Vagina (tissue), 2 donors: Measurements from ENCODE around the gene SMAGP. TPM values are rescaled to one million over a fixed set of nuclear protein-coding genes. Genes with fewer than 3 reads are reported as not detected.
"Not testable (repeated sequence)": the region's sequence is repeated elsewhere in the genome, so short reads cannot be mapped to it uniquely, and the experiment has no call there.

Source experiments
- DNase-seq, 2 donors: peaks; one replicate each; pipeline ENCODE4 v3.0.0-alpha.2; 2017; ENCODE audit errors: extremely low spot score in 2 of 2
- H3K27ac ChIP-seq: fragments of 200-600 bp; sonication (generic); one replicate; pipeline ENCODE4 v1.5.1; 2019
- H3K27me3 ChIP-seq: fragments of 200-600 bp; sonication (generic); one replicate; pipeline ENCODE4 v1.5.1; 2019
- H3K36me3 ChIP-seq, 2 donors: fragments of 200-600 bp; sonication (generic); one replicate each; pipeline ENCODE4 v1.5.1; 2017 to 2019
- H3K4me1 ChIP-seq: fragments of 200-600 bp; sonication (generic); one replicate; pipeline ENCODE4 v1.5.1; 2019
- H3K4me3 ChIP-seq, 2 donors: fragments of 200-600 bp; sonication (generic); 1 replicate in 1 of 2; 2 replicates in 1 of 2; pipeline ENCODE4 v1.5.1; 2016 to 2019
- H3K9me3 ChIP-seq: fragments of 200-600 bp; sonication (generic); one replicate; pipeline ENCODE4 v1.5.1; 2019
- POLR2A ChIP-seq, 2 donors: fragments of 450-650 bp; IDR thresholded peaks; one replicate each; pipeline ENCODE4 v1.6.1; 2017; ENCODE audit warnings: antibody characterized with exemption in 2 of 2, mild to moderate bottlenecking in 2 of 2, moderate library complexity in 2 of 2
- POLR2AphosphoS5 ChIP-seq, 2 donors: sonication (generic); formaldehyde crosslinking; IDR thresholded peaks; one replicate each; pipeline ENCODE4 v1.9.0; 2017; ENCODE audit warnings: antibody characterized with exemption in 2 of 2, mild to moderate bottlenecking in 2 of 2, low read depth in 1 of 2; ENCODE audit not compliant: insufficient read depth in 1 of 2
- intact Hi-C: fragments of 100-400 bp; cut with DNase I; formaldehyde crosslinking; loops from one replicate; pipeline ENCODE4 v1.15.1; 2023
- total RNA-seq: library from RNA; depleted of rRNA; stranded (reverse); fragments of >200 nt; gene quantifications from one replicate; pipeline ENCODE4 v1.2.3, GENCODE V29; 2016
- TF ChIP-seq, protein P1 (sequence below), 3 experiments: fragments of 450-650 bp in 2 of 3; fragments of 200-600 bp in 1 of 3; sonication (generic) in 1 of 3; IDR thresholded peaks; one replicate each; pipeline ENCODE4 v1.5.1; 2017 to 2019; ENCODE audit warnings: antibody characterized with exemption in 3 of 3, mild to moderate bottlenecking in 2 of 3, moderate library complexity in 2 of 3

The SMAGP gene
- 30.0 TPM for total RNA-seq

DNA sequence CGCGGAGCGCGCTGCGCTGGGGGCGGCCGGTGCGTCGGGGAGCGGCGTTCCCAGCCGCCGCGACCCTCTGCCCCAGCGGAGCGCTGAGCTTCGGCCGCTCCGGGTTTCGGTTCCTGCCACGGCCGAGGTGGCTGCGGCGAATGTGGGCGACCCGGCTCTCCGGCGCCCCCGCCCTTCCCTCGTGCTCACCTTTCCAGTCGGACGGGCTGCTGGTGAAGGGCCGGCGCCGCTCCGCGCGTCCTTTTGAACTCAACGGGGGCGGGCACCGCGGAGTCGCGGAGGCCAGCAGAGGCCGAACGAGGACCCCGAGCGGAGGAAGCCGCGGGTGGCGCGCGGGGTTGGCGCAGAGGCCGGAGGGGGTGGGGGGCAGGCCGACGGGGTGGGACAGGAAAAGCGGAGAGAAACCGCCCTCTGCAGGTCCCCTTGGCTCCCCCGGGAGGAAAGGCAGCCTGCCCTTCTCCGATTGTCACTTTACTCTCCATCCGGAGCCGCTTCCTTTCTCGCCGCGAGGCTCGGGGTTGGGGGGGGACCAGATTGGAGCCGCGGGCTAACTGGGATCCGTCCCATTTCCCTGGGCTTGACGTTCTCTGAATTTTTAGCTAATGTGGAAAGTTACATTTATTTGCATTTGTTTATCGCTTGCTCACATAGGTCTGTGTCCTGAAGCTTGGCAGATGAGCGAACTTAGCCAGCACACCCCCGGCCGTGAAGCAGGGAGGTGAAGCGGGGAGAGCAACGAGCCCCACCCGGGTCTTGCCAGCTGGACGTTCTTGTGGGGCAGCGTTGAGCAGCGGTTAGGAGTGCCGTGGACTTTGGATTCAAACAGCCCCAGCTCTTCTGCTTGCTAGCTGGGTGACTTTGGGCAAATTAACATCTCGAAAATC, at the start of gene SMAGP:
TSS of gene SMAGP (minus strand) at position 349 of the 884 bp plus-strand sequence. CDS start 1,137 bp downstream, outside the sequence.
- Histone ChIP-seq H3K4me1 (peaks cover 14% of the 10 kb centered on the region), H3K36me3 (no peaks in the 10 kb centered on the region), H3K27ac (peak within 1 kb of the TSS; percentile 65), H3K4me3 (peak within 1 kb of the TSS; percentile 68 to 97), H3K9me3 (no peaks in the 10 kb centered on the region), H3K27me3 (no peaks in the 10 kb centered on the region)
- TF ChIP-seq POLR2AphosphoS5 (IDR thresholded peaks at IDR 0.05; ENCODE audit: insufficient read depth in 1 of 2, low read depth in 1 of 2): peak in 1 of 2 donors; percentile 43
- TF ChIP-seq POLR2A (IDR thresholded peaks at IDR 0.05): no peak
- TF ChIP-seq, protein P1, sequence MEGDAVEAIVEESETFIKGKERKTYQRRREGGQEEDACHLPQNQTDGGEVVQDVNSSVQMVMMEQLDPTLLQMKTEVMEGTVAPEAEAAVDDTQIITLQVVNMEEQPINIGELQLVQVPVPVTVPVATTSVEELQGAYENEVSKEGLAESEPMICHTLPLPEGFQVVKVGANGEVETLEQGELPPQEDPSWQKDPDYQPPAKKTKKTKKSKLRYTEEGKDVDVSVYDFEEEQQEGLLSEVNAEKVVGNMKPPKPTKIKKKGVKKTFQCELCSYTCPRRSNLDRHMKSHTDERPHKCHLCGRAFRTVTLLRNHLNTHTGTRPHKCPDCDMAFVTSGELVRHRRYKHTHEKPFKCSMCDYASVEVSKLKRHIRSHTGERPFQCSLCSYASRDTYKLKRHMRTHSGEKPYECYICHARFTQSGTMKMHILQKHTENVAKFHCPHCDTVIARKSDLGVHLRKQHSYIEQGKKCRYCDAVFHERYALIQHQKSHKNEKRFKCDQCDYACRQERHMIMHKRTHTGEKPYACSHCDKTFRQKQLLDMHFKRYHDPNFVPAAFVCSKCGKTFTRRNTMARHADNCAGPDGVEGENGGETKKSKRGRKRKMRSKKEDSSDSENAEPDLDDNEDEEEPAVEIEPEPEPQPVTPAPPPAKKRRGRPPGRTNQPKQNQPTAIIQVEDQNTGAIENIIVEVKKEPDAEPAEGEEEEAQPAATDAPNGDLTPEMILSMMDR (IDR thresholded peaks at IDR 0.05): no peak
- intact Hi-C loops: loop anchor here (10.0 kb wide), 1 partner anchor 74 kb away; the partner anchor contains the start of gene CELA1
- DNase-seq: no peak

DNA sequence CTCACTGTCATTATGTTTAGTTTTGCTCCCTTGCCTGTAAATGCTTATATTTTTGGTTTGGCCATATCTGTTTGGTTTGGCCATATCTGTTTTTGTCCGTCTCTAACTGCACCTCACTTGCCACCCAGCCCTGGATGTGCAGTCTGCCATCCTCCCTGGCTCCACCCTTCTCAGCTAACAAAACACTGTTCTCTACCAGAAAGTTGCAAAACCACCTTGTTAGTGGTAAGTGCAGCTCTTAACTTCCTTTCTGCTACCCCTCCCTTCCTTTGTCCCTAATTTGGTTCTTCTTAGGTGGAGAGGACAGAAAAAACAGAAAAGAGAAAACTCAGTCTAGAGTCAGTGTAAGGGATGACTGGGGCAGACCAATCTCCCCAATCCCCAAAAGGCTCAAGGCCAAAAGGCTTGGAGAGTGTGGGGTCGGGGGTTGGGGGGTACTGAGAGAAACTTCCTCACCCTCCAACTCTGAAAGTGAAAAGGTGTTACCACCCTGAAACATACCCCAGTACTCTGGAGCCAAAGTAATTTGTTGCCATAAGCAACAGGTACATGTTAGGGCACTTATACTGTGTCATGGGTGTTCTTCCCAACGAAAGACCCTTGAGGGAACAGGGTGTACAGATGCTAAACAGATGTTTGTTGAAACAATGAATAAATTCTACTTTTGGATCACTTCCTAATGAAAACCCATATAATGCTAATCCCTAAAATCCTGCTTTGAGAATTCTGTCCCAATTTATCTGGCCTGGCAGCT, 48.8 kb upstream of the SMAGP start:
- intact Hi-C loops: no loop called here
- H3K4me3 ChIP-seq: no peak overlapping the region
- TF ChIP-seq POLR2A (IDR thresholded peaks at IDR 0.05) (no peak), POLR2AphosphoS5 (IDR thresholded peaks at IDR 0.05; ENCODE audit: insufficient read depth in 1 of 2, low read depth in 1 of 2) (no peak)
- TF ChIP-seq, protein P1 (IDR thresholded peaks at IDR 0.05): no peak
- H3K27ac ChIP-seq: no peak overlapping the region
- no peaks in the 10 kb centered on the region for H3K9me3 ChIP-seq
- H3K27me3 ChIP-seq: no peaks in the 10 kb centered on the region
- H3K36me3 ChIP-seq: no peaks in the 10 kb centered on the region
- peaks cover 25% of the 10 kb centered on the region for H3K4me1 ChIP-seq
- DNase-seq: no peak

- H3K4me3 ChIP-seq, H3K27me3 ChIP-seq, intact Hi-C loops, DNase-seq, H3K27ac ChIP-seq, H3K9me3 ChIP-seq, H3K36me3 ChIP-seq: not testable (repeated sequence)
- peaks cover 25% of the 10 kb centered on the region for H3K4me1 ChIP-seq
Measured at GRCh38 chr12:51318057-51318806, 48.0 kb upstream of the SMAGP start.

- Histone ChIP-seq H3K4me3 (no peak overlapping the region), H3K9me3 (no peaks in the 10 kb centered on the region), H3K27me3 (no peaks in the 10 kb centered on the region), H3K27ac (no peak overlapping the region), H3K4me1 (peaks cover 7% of the 10 kb centered on the region), H3K36me3 (no peaks in the 10 kb centered on the region)
- TF ChIP-seq POLR2AphosphoS5 (IDR thresholded peaks at IDR 0.05; ENCODE audit: insufficient read depth in 1 of 2, low read depth in 1 of 2) (no peak), POLR2A (IDR thresholded peaks at IDR 0.05) (no peak)
- TF ChIP-seq, protein P1 (IDR thresholded peaks at IDR 0.05): no peak
- no peak for DNase-seq
- intact Hi-C loops: no loop called here
Measured at GRCh38 chr12:51311389-51311788, 41.2 kb upstream of the SMAGP start.
